Parietal lobe (tissue), 2 donors: ENCODE results near the gene POMT2. TPM values are rescaled to one million over a fixed set of nuclear protein-coding genes. Genes with fewer than 3 reads are reported as not detected.

Source experiments
- small RNA-seq: library from RNA; depleted of rRNA; stranded (forward); fragments of <200 nt; gene quantifications from one replicate; pipeline ENCODE3, GENCODE V24; 2014; ENCODE audit warnings: low replicate concordance
- total RNA-seq: library from RNA; depleted of rRNA; stranded (reverse); fragments of >200 nt; gene quantifications from one replicate; pipeline ENCODE4 v1.2.3, GENCODE V29; 2014

Gene POMT2, protein sequence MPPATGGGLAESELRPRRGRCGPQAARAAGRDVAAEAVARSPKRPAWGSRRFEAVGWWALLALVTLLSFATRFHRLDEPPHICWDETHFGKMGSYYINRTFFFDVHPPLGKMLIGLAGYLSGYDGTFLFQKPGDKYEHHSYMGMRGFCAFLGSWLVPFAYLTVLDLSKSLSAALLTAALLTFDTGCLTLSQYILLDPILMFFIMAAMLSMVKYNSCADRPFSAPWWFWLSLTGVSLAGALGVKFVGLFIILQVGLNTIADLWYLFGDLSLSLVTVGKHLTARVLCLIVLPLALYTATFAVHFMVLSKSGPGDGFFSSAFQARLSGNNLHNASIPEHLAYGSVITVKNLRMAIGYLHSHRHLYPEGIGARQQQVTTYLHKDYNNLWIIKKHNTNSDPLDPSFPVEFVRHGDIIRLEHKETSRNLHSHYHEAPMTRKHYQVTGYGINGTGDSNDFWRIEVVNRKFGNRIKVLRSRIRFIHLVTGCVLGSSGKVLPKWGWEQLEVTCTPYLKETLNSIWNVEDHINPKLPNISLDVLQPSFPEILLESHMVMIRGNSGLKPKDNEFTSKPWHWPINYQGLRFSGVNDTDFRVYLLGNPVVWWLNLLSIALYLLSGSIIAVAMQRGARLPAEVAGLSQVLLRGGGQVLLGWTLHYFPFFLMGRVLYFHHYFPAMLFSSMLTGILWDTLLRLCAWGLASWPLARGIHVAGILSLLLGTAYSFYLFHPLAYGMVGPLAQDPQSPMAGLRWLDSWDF
- total RNA-seq: 25.4 TPM

GRCh38 chr14:77320238-77320935, at the start of gene POMT2:
Gene POMT2 (minus strand): TSS chr14:77320883. CDS start chr14:77320681, 202 bp downstream.

GRCh38 chr14:77271113-77271710, 49.5 kb downstream of the POMT2 start, which contains the start of gene NGB:
Gene NGB (minus strand): TSS chr14:77271206. CDS start chr14:77270937, 269 bp downstream.

Small RNA genes lying within 50 kb of the gene (small RNA-seq; reads per million reads assigned to genes)
- gene MIR1260A: not detected

Other genes with a start within 250 kb of the POMT2 start
- gene CIPC, start 222.6 kb downstream of the POMT2 start, total RNA-seq: 46.0 TPM
- 14.7 TPM for gene ZDHHC22, start 179.1 kb downstream of the POMT2 start, total RNA-seq
- 21.6 TPM for gene TMEM63C, start 139.1 kb downstream of the POMT2 start, total RNA-seq
- gene NGB, start 49.7 kb downstream of the POMT2 start, total RNA-seq: 4.7 TPM
- 7.8 TPM for gene GSTZ1, start 153 bp upstream of the POMT2 start, total RNA-seq
- 25.7 TPM for gene TMED8, start 56.2 kb upstream of the POMT2 start, total RNA-seq
- gene SAMD15, start 56.5 kb upstream of the POMT2 start, total RNA-seq: 10.0 TPM
- 0.94 TPM for gene NOXRED1, start 102.6 kb upstream of the POMT2 start, total RNA-seq
- 35.1 TPM for gene VIPAS39, start 136.7 kb upstream of the POMT2 start, total RNA-seq
- 84.2 TPM for gene AHSA1, start 137.2 kb upstream of the POMT2 start, total RNA-seq
- gene ISM2, start 177.9 kb upstream of the POMT2 start, total RNA-seq: not detected